Measurements from ENCODE around the gene AP1M1. TPM values are rescaled to one million over a fixed set of nuclear protein-coding genes. Genes with fewer than 3 reads are reported as not detected.

AP1M1 gene
- total and polyA plus RNA-seq, 2 of the 4 experiments (the other 2 are of a cell fraction) = 85.1 to 99.1 TPM

- peak overlapping the region; percentile 7 to 73; a peak in 3 of 4 replicates for H4K8ac ChIP-seq (ENCODE audit: low read depth in 2 of 2, low read length in 2 of 2)
- H3K9me1 ChIP-seq (ENCODE audit: insufficient read depth, low read length) = peaks cover 6% of the 10 kb centered on the region; the same call in 1 of the 2 replicates
- CTCF ChIA-PET = interaction anchor here (1.2 kb wide), 1 partner anchor 90 kb away, joined by 4 read pairs; no protein-coding TSS in a partner anchor
- peak overlapping the region; percentile 70 for H3K9ac ChIP-seq (ENCODE audit: low read depth, low read length)
- peak overlapping the region; percentile 50 for H2BK20ac ChIP-seq (ENCODE audit: low read depth, low read length)
- DNase-seq (peak; percentile 99), ATAC-seq (ENCODE audit: low read depth) (peak; percentile 91)
- POLR2A ChIA-PET (ENCODE audit: unreplicated experiment) = no interaction called here
- no peaks in the 10 kb centered on the region for H4K20me1 ChIP-seq (ENCODE audit: insufficient read depth, low read length)
- WGBS, 2 experiments (ENCODE audit: extremely low coverage in 2 of 2, insufficient read length in 1 of 2) = 0% methylated on average over 6 of the region's 27 CpGs; no CpG with 5 or more reads in 1 of the 2 experiments
- in situ Hi-C loops (cut with MboI; ENCODE audit: low sequenced_read_pairs) = no loop called here
- peak overlapping the region; percentile 82 for H2BK5ac ChIP-seq (ENCODE audit: low read depth, low read length, poor library complexity, severe bottlenecking)
- peak overlapping the region; percentile 45 for H4K91ac ChIP-seq (ENCODE audit: insufficient read depth, low read depth, low read length)
- peak overlapping the region; percentile 40 for H3K23ac ChIP-seq (ENCODE audit: low read depth, low read length)
- H3K14ac ChIP-seq (replicated peaks; ENCODE audit: low read depth, low read length) = 0 out of 2 replicates have a peak overlapping the region, but pooled peaks have one; percentile 41
- peak overlapping the region; percentile 40 for H4K5ac ChIP-seq (ENCODE audit: low read depth, low read length)
- H3K4me1 ChIP-seq (ENCODE audit: control insufficient read depth, insufficient read depth, low read length) = peaks cover 7% of the 10 kb centered on the region
- H3K27ac ChIP-seq (ENCODE audit: insufficient read depth, low read length) = peak overlapping the region; percentile 87
- peak overlapping the region; percentile 47; the same call in 2 of the 3 replicates for H2BK15ac ChIP-seq (ENCODE audit: low read depth, low read length)
- H3K4me2 ChIP-seq (ENCODE audit: low read depth, low read length) = peak overlapping the region; percentile 71
- peak overlapping the region; percentile 83 for H2BK120ac ChIP-seq (ENCODE audit: low read depth, low read length)
- no peaks in the 10 kb centered on the region for H3K36me3 ChIP-seq (ENCODE audit: control insufficient read depth, insufficient read depth, low read length)
- H3K4me3 ChIP-seq (ENCODE audit: insufficient read depth, low read depth, low read length) = peak overlapping the region; percentile 42
- H3K18ac ChIP-seq (ENCODE audit: low read depth, low read length) = peak overlapping the region; percentile 78
- H3K9me3 ChIP-seq (ENCODE audit: control insufficient read depth, insufficient read depth, low read length) = no peaks in the 10 kb centered on the region
- H3K4ac ChIP-seq (ENCODE audit: low read depth, low read length) = peak overlapping the region; percentile 55
- H2AK9ac ChIP-seq (replicated peaks; ENCODE audit: low read depth, low read length, poor library complexity) = peak overlapping the region; percentile 6
- dilution Hi-C loops (cut with HindIII; ENCODE audit: low sequenced_read_pairs, unreplicated experiment) = no loop called here
- peaks cover 4% of the 10 kb centered on the region; the same call in 1 of the 2 replicates for H3K27me3 ChIP-seq (ENCODE audit: control insufficient read depth, insufficient read depth, low read length)
- H3K79me1 ChIP-seq (ENCODE audit: low read depth in 1 of 2, low read length in 2 of 2) = no peaks in the 10 kb centered on the region
- intact Hi-C loops (cut with micrococcal nuclease) = loop anchor here (1.0 to 2.0 kb wide), 3 partner anchors 15 to 31 kb away; partner anchors contain the start of gene KLF2
- H3K56ac ChIP-seq (ENCODE audit: extremely low read depth, insufficient read depth, low read length) = peak overlapping the region; percentile 74
- BruUV-seq (replicated peaks) = no TSS peak
- peak overlapping the region; percentile 76; the same call in 1 of the 2 replicates for H2AK5ac ChIP-seq (ENCODE audit: low read depth, low read length)
- H2AFZ ChIP-seq (replicated peaks; ENCODE audit: low read length, poor library complexity) = peak overlapping the region; percentile 80
- peak; percentile 41; the same call in 1 of the 2 replicates for TF ChIP-seq BHLHE40 (IDR thresholded peaks at IDR 0.05; ENCODE audit: low read depth, low read length)
- TF ChIP-seq CHD1 (IDR thresholded peaks at IDR 0.05; ENCODE audit: low read depth, low read length) = no peak
- TF ChIP-seq CEBPB (IDR thresholded peaks at IDR 0.05; ENCODE audit: low read depth, low read length) = peak; percentile 96
- no peak; the same call in 1 of the 2 replicates for TF ChIP-seq MXI1 (IDR thresholded peaks at IDR 0.05; ENCODE audit: borderline replicate concordance, low read depth, low read length)
- TF ChIP-seq USF2 (IDR thresholded peaks at IDR 0.05; ENCODE audit: low read depth, low read length) = no peak
- peak; percentile 67 for TF ChIP-seq POLR2A (IDR thresholded peaks at IDR 0.05; ENCODE audit: low read depth, low read length)
- TF ChIP-seq ELK1 (IDR thresholded peaks at IDR 0.05; ENCODE audit: borderline replicate concordance, low read depth, low read length) = no peak
- 0 out of 2 replicates have a peak, but pooled peaks have one; percentile 6 for TF ChIP-seq FOS (IDR thresholded peaks at IDR 0.05; ENCODE audit: low read depth, low read length)
- TF ChIP-seq RCOR1 (IDR thresholded peaks at IDR 0.05; ENCODE audit: insufficient replicate concordance, low read length) = peak; percentile 58
- no peak for TF ChIP-seq RFX5 (IDR thresholded peaks at IDR 0.05; ENCODE audit: low read depth, low read length)
- 0 out of 2 replicates have a peak, but pooled peaks have one; percentile 13 for TF ChIP-seq SMC3 (IDR thresholded peaks at IDR 0.05; ENCODE audit: low read depth, low read length)
- no peak for TF ChIP-seq CTCF (conservative IDR thresholded peaks at IDR 0.05; ENCODE audit: low read depth, low read length)
Measured at GRCh38 chr19:16293118-16294091, 95.7 kb downstream of the AP1M1 start.

Data from IMR-90 (cell line).